Measurements from ENCODE around the gene KRT78.

The KRT78 gene

GRCh38 chr12:52871291-52872039, 22.7 kb upstream of the KRT78 start:
- Histone ChIP-seq H3K36me3 (ENCODE audit: control insufficient read depth, insufficient read depth, low read length) (no peaks in the 10 kb centered on the region), H3K4me3 (ENCODE audit: low read length) (no peak overlapping the region), H3K4me1 (ENCODE audit: control insufficient read depth, insufficient read depth, low read length) (peaks cover 3% of the 10 kb centered on the region; the same call in 1 of the 2 replicates), H3K27me3 (ENCODE audit: control insufficient read depth, insufficient read depth, low read length) (no peaks in the 10 kb centered on the region; the same call in 1 of the 2 replicates), H3K9me3 (ENCODE audit: control insufficient read depth, insufficient read depth, low read length) (no peaks in the 10 kb centered on the region), H3K27ac (ENCODE audit: low read length) (no peak overlapping the region)
- no peak for DNase-seq (ENCODE audit: low read depth, low spot score)
- no CpG with 5 or more reads among the region's 9 CpGs for whole genome bisulfite sequencing (ENCODE audit: insufficient coverage, insufficient read length)

DNA sequence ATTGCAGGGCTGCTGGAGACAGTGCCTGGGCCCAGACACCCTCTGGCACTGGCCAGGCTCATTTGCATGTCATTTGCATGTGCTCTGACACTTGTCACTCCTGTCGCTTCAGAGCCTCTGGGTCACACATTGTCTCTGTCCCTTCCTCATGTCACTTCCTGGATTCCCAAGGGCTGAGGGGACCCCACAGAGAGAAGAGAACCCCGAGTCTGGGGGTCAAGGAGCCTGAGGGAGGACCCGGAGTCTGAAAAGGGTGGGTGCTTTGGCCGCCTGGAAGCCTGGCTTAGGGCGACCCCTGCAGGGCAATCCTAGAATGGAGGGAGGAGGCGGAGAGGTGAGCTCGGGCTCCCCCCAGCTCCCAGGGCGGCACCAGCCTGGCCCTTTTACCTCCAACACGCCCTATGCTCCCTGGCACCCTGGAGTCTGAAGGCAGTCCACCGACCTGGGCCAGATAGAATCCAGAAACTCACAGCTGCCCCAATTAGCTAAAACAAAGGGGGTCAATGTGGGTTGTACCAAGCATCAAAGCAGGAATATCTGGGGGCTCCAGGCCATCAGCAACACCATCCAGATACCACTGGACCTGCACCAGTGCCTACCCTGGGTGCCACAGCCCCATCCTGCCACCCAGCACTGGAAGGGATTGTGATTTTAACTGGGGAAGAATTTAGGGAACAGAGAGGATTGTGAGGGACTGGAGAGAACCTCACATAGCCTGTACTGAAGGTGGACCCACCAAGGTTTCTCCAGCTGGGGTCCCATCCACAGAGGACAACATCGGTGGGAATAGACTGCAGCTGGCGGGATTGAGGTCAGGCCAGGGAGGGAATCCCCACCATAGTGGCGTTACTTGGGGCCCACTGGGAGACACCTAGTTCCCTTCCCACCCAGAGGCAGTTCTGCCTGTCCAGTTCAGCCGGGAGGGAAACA, 21.8 kb upstream of the KRT78 start:
- H3K4me1 ChIP-seq (ENCODE audit: control insufficient read depth, insufficient read depth, low read length), result peaks cover 3% of the 10 kb centered on the region; the same call in 1 of the 2 replicates
- H3K27ac ChIP-seq (ENCODE audit: low read length), result no peak overlapping the region

GRCh38 chr12:52867642-52868041, 18.8 kb upstream of the KRT78 start:
- H3K9me3 ChIP-seq (ENCODE audit: control insufficient read depth, insufficient read depth, low read length), result no peaks in the 10 kb centered on the region
- H3K4me1 ChIP-seq (ENCODE audit: control insufficient read depth, insufficient read depth, low read length), result peaks cover 3% of the 10 kb centered on the region; the same call in 1 of the 2 replicates
- H3K27ac ChIP-seq (ENCODE audit: low read length), result no peak overlapping the region
- no peaks in the 10 kb centered on the region for H3K36me3 ChIP-seq (ENCODE audit: control insufficient read depth, insufficient read depth, low read length)
- no peak for DNase-seq (ENCODE audit: low read depth, low spot score)
- no peak overlapping the region for H3K4me3 ChIP-seq (ENCODE audit: low read length)
- WGBS (ENCODE audit: insufficient coverage, insufficient read length), result no CpG with 5 or more reads among the region's 9 CpGs
- H3K27me3 ChIP-seq (ENCODE audit: control insufficient read depth, insufficient read depth, low read length), result no peaks in the 10 kb centered on the region

More for the DNA sequence above, 21.8 kb upstream of the KRT78 start:
- Histone ChIP-seq H3K27me3 (ENCODE audit: control insufficient read depth, insufficient read depth, low read length) (no peaks in the 10 kb centered on the region; the same call in 1 of the 2 replicates), H3K9me3 (ENCODE audit: control insufficient read depth, insufficient read depth, low read length) (no peaks in the 10 kb centered on the region), H3K36me3 (ENCODE audit: control insufficient read depth, insufficient read depth, low read length) (no peaks in the 10 kb centered on the region), H3K4me3 (ENCODE audit: low read length) (no peak overlapping the region)
- no peak for DNase-seq (ENCODE audit: low read depth, low spot score)
- WGBS (ENCODE audit: insufficient coverage, insufficient read length), result no CpG with 5 or more reads among the region's 14 CpGs

DNA sequence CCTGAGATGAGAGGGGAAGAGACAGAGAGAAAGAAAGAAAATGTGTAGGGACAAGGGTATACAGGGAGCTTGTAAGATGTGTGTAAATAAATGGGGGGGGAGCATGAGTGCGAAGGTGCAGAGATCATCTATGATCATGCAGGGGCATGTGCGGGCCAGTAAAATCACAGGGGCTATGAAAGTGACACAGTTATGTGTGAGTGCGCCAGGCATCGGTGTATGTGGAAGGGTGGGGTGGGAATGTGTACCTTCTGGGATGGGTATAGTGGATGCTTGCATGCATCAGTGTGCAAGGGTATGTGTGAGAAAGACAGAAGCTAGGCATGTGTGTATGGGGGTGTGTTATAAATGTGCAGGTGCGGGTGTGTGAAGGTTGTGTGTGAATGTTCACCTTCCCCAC, 18.4 kb upstream of the KRT78 start:
- H3K4me3 ChIP-seq (ENCODE audit: low read length), result no peak overlapping the region
- no peak overlapping the region for H3K27ac ChIP-seq (ENCODE audit: low read length)
- no CpG with 5 or more reads among the region's 5 CpGs for WGBS (ENCODE audit: insufficient coverage, insufficient read length)
- no peaks in the 10 kb centered on the region for H3K27me3 ChIP-seq (ENCODE audit: control insufficient read depth, insufficient read depth, low read length)
- peaks cover 3% of the 10 kb centered on the region; the same call in 1 of the 2 replicates for H3K4me1 ChIP-seq (ENCODE audit: control insufficient read depth, insufficient read depth, low read length)
- H3K36me3 ChIP-seq (ENCODE audit: control insufficient read depth, insufficient read depth, low read length), result no peaks in the 10 kb centered on the region
- no peaks in the 10 kb centered on the region for H3K9me3 ChIP-seq (ENCODE audit: control insufficient read depth, insufficient read depth, low read length)
- DNase-seq (ENCODE audit: low read depth, low spot score), result no peak

DNA sequence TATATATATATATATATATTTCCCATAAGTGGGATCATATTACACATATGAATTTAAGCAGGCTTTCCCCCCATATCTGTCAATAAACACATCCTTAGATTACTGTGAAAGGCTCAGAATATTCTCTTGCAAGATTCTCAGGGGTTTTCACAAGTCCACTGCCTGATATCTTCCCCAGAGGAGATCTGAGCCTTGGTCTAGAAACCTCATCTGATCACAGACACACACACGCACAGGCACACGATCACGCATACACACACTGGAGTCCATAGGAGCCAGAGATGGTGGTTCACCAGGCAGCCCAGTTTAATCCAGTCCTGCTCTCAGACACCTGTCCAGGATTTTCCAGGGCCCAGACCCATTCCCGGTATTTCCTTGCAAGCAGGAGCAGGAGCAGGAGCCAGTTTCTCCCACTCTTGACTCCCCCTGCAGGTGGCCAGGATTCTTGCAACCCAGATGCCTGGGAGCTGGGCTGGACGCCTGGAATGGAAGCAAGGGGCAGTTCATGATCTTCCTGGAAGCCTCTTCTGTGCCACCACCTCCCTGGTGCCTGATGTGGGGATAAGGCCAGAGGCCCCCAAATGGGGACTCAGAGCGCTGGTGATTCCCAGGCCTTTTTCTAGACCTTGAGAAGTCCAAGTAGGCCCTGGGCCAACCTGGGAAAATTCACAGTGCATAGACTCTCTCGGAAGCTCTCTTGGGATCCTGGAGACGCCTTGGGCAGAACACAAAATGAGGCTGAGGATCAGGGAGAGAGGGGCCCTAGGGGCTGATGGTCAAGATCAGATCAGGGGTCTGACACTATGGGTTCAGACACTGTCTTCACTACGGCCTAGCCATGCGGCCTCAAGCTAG, 16.5 kb upstream of the KRT78 start:
- no peak overlapping the region for H3K4me3 ChIP-seq (ENCODE audit: low read length)
- no CpG with 5 or more reads among the region's 10 CpGs for WGBS (ENCODE audit: insufficient coverage, insufficient read length)
- H3K36me3 ChIP-seq (ENCODE audit: control insufficient read depth, insufficient read depth, low read length), result no peaks in the 10 kb centered on the region
- no peaks in the 10 kb centered on the region for H3K9me3 ChIP-seq (ENCODE audit: control insufficient read depth, insufficient read depth, low read length)
- H3K4me1 ChIP-seq (ENCODE audit: control insufficient read depth, insufficient read depth, low read length), result peaks cover 3% of the 10 kb centered on the region; the same call in 1 of the 2 replicates
- peak; percentile 82 for DNase-seq (ENCODE audit: low read depth, low spot score)
- H3K27me3 ChIP-seq (ENCODE audit: control insufficient read depth, insufficient read depth, low read length), result no peaks in the 10 kb centered on the region
- no peak overlapping the region for H3K27ac ChIP-seq (ENCODE audit: low read length)

DNA sequence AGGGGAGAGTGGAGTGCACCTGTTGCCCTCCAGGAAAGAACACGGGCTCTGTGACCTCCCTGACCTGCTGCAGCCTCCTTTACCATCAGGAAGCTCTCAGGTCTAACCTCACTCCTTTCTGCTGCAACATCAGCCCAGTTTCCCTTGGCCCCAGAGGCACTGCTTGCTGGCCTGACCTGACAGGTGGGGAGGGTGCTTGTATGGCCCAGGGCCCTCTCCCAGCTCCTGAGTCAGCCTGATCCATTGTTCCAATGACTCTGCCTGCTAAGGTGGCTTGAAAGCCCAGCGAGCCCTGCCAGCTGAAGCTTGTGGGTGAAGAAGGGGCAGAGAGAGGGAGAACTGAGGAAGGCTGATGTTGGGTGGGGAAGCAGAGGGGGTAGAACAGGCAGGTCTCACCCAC, 13.2 kb upstream of the KRT78 start:
- no peaks in the 10 kb centered on the region for H3K27me3 ChIP-seq (ENCODE audit: control insufficient read depth, insufficient read depth, low read length)
- no peak for DNase-seq (ENCODE audit: low read depth, low spot score)
- no peaks in the 10 kb centered on the region for H3K36me3 ChIP-seq (ENCODE audit: control insufficient read depth, insufficient read depth, low read length)
- H3K4me1 ChIP-seq (ENCODE audit: control insufficient read depth, insufficient read depth, low read length), result no peaks in the 10 kb centered on the region
- H3K4me3 ChIP-seq (ENCODE audit: low read length), result no peak overlapping the region
- no peak overlapping the region for H3K27ac ChIP-seq (ENCODE audit: low read length)
- no peaks in the 10 kb centered on the region for H3K9me3 ChIP-seq (ENCODE audit: control insufficient read depth, insufficient read depth, low read length)
- no CpG with 5 or more reads among the region's 2 CpGs for WGBS (ENCODE audit: insufficient coverage, insufficient read length)

DNA sequence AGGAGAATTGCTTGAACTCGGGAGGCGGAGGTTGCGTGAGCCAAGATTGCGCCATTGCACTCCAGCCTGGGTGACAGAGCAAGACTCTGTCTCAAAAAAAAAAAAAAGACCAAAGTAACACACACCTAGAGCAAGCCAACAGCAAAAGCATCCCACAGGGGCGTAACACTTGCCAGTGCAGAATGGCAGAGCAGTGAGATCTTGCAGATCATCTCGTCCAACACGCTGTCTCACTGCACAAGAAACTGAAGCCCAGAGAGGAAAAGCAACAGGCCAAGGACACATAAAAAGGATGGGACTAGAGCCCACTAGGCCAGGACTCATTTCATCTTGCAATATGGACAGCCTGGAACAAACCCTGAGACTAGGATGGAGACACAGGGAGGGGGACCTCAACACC, 12.7 kb upstream of the KRT78 start:
- Histone ChIP-seq H3K36me3 (ENCODE audit: control insufficient read depth, insufficient read depth, low read length) (no peaks in the 10 kb centered on the region), H3K27ac (ENCODE audit: low read length) (no peak overlapping the region), H3K4me3 (ENCODE audit: low read length) (no peak overlapping the region), H3K27me3 (ENCODE audit: control insufficient read depth, insufficient read depth, low read length) (no peaks in the 10 kb centered on the region), H3K4me1 (ENCODE audit: control insufficient read depth, insufficient read depth, low read length) (no peaks in the 10 kb centered on the region), H3K9me3 (ENCODE audit: control insufficient read depth, insufficient read depth, low read length) (no peaks in the 10 kb centered on the region)
- no peak for DNase-seq (ENCODE audit: low read depth, low spot score)
- no CpG with 5 or more reads among the region's 7 CpGs for WGBS (ENCODE audit: insufficient coverage, insufficient read length)

GRCh38 chr12:52860102-52860823, 11.5 kb upstream of the KRT78 start:
- Histone ChIP-seq H3K9me3 (ENCODE audit: control insufficient read depth, insufficient read depth, low read length) (no peaks in the 10 kb centered on the region), H3K27ac (ENCODE audit: low read length) (no peak overlapping the region), H3K36me3 (ENCODE audit: control insufficient read depth, insufficient read depth, low read length) (no peaks in the 10 kb centered on the region), H3K4me3 (ENCODE audit: low read length) (no peak overlapping the region), H3K27me3 (ENCODE audit: control insufficient read depth, insufficient read depth, low read length) (no peaks in the 10 kb centered on the region), H3K4me1 (ENCODE audit: control insufficient read depth, insufficient read depth, low read length) (no peaks in the 10 kb centered on the region)
- no CpG with 5 or more reads among the region's 6 CpGs for WGBS (ENCODE audit: insufficient coverage, insufficient read length)
- DNase-seq (ENCODE audit: low read depth, low spot score), result no peak

DNA sequence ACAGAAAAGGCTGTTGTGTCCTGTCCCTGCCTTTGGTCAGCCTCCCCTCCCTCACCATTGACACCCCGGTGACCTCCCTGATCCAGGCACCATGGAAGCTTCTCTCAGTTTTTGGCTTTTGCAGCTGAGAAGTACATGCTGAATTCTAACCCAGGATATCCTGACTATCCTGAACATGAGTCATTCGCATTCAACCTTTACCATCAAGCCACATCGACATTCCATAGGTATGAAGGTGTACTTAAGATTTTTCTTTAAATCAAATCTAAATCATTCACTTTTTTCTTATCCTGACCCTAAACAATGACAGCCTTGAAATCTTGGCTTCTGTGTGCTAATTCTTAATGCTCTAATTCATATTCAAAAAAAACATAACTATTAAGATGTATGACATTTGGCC, 8.7 kb upstream of the KRT78 start:
- Histone ChIP-seq H3K4me3 (ENCODE audit: low read length) (no peak overlapping the region), H3K27ac (ENCODE audit: low read length) (no peak overlapping the region), H3K36me3 (ENCODE audit: control insufficient read depth, insufficient read depth, low read length) (no peaks in the 10 kb centered on the region), H3K9me3 (ENCODE audit: control insufficient read depth, insufficient read depth, low read length) (no peaks in the 10 kb centered on the region), H3K4me1 (ENCODE audit: control insufficient read depth, insufficient read depth, low read length) (no peaks in the 10 kb centered on the region), H3K27me3 (ENCODE audit: control insufficient read depth, insufficient read depth, low read length) (no peaks in the 10 kb centered on the region)
- no CpG with 5 or more reads among the region's 3 CpGs for WGBS (ENCODE audit: insufficient coverage, insufficient read length)
- DNase-seq (ENCODE audit: low read depth, low spot score), result no peak
